Measurements from ENCODE around the gene PIEZO1. TPM values are rescaled to one million over a fixed set of nuclear protein-coding genes. Genes with fewer than 3 reads are reported as not detected.

The PIEZO1 gene
- total RNA-seq, 1 experiment from 2014 or later = 71.1 TPM

GRCh38 chr16:88764913-88765349, 20.1 kb downstream of the PIEZO1 start:
- Histone ChIP-seq H3K79me2 (ENCODE audit: insufficient read depth, low read length) (no peaks in the 10 kb centered on the region; the same call in 1 of the 2 replicates), H3T11ph (ENCODE audit: low read length) (no peak overlapping the region), H3K14ac (ENCODE audit: insufficient read depth, low read length) (no peak overlapping the region), H2BK20ac (ENCODE audit: low read depth, low read length, poor library complexity, severe bottlenecking) (no peak overlapping the region), H3K9ac (ENCODE audit: extremely low read depth, insufficient read length, low read length) (no peak overlapping the region), H4K5ac (ENCODE audit: insufficient read length, low read depth, low read length) (no peak overlapping the region), H3K27ac (ENCODE audit: insufficient read length, low read depth, low read length) (no peak overlapping the region), H3K56ac (ENCODE audit: insufficient read length, low read depth, low read length) (no peak overlapping the region), H3K18ac (ENCODE audit: insufficient read length, low read depth, low read length) (no peak overlapping the region), H4K91ac (ENCODE audit: insufficient read length, low read depth, low read length) (no peak overlapping the region), H2BK120ac (ENCODE audit: low read depth, low read length, poor library complexity, severe bottlenecking) (no peak overlapping the region), H3K4me2 (ENCODE audit: insufficient read depth, insufficient read length, low read length) (no peak overlapping the region), H4K20me1 (ENCODE audit: control insufficient read depth, insufficient read depth, insufficient read length) (no peaks in the 10 kb centered on the region), H2AFZ (ENCODE audit: low read length) (no peak overlapping the region), H4K8ac (replicated peaks; ENCODE audit: insufficient read length, low read depth, low read length) (no peak overlapping the region), H2BK15ac (ENCODE audit: low read depth, low read length) (no peak overlapping the region), H3K4ac (ENCODE audit: low read depth, low read length) (no peak overlapping the region), H3K23ac (ENCODE audit: insufficient read length, low read depth, low read length) (no peak overlapping the region), H2AK5ac (ENCODE audit: insufficient read length, low read length) (no peak overlapping the region), H2BK12ac (ENCODE audit: insufficient read length, low read depth, low read length) (no peak overlapping the region), H3K9me3 (ENCODE audit: control insufficient read depth, low read depth, low read length) (no peaks in the 10 kb centered on the region), H3K79me1 (ENCODE audit: insufficient read depth, low read depth, low read length, poor library complexity, severe bottlenecking) (peaks cover 3% of the 10 kb centered on the region), H3K27me3 (ENCODE audit: insufficient read depth, low read length) (no peaks in the 10 kb centered on the region), H2BK5ac (ENCODE audit: insufficient read length, low read length) (no peak overlapping the region), H3K23me2 (ENCODE audit: insufficient read length, low read depth, low read length, poor library complexity, severe bottlenecking) (no peaks in the 10 kb centered on the region), H3K4me1 (ENCODE audit: insufficient read depth, low read length) (peaks cover 8% of the 10 kb centered on the region; the same call in 1 of the 2 replicates)
- Mint-ChIP-seq H3K27ac (no peak overlapping the region), H3K4me1 (peaks cover 25 to 54% of the 10 kb centered on the region in 2 experiments), H3K9me3 (no peaks in the 10 kb centered on the region), H3K27me3 (ENCODE audit: low read depth) (no peaks in the 10 kb centered on the region), H3K4me3 (no peak overlapping the region), H3K36me3 (ENCODE audit: insufficient read depth in 1 of 3, low read depth in 3 of 3) (no peaks in the 10 kb centered on the region)
- TF ChIP-seq CTCF (conservative IDR thresholded peaks at IDR 0.05) = no peak
- no CpG with 5 or more reads among the region's 9 CpGs for WGBS (ENCODE audit: extremely low coverage, insufficient read length, low lambda C conversion rate)
- DNase-seq = no peak
